Adrenal gland (tissue), 5 donors: ENCODE results near the gene LAMA1.

Source experiments
- POLR2A ChIP-seq, 2 donors: fragments of 450-650 bp; IDR thresholded peaks; one replicate each; pipeline ENCODE4 v1.6.1; 2017; ENCODE audit warnings: antibody characterized with exemption in 2 of 2, mild to moderate bottlenecking in 2 of 2, moderate library complexity in 1 of 2
- TF ChIP-seq, protein P1 (sequence below), 6 experiments: fragments of 450-650 bp in 4 of 6; fragments of 200-600 bp in 2 of 6; sonication (generic) in 1 of 6; IDR thresholded peaks; 1 replicate in 5 of 6; 2 replicates in 1 of 6; pipeline versions ENCODE4 v1.5.1 to v1.8.0; 2016 to 2021; ENCODE audit warnings: antibody characterized with exemption in 6 of 6, mild to moderate bottlenecking in 2 of 6, moderate library complexity in 1 of 6
- donor health status: DM: no; HTN: no; CAD: no.

GRCh38 chr18:7004009-7004408 lies 113.6 kb downstream of the LAMA1 start:
- TF ChIP-seq, protein P1, sequence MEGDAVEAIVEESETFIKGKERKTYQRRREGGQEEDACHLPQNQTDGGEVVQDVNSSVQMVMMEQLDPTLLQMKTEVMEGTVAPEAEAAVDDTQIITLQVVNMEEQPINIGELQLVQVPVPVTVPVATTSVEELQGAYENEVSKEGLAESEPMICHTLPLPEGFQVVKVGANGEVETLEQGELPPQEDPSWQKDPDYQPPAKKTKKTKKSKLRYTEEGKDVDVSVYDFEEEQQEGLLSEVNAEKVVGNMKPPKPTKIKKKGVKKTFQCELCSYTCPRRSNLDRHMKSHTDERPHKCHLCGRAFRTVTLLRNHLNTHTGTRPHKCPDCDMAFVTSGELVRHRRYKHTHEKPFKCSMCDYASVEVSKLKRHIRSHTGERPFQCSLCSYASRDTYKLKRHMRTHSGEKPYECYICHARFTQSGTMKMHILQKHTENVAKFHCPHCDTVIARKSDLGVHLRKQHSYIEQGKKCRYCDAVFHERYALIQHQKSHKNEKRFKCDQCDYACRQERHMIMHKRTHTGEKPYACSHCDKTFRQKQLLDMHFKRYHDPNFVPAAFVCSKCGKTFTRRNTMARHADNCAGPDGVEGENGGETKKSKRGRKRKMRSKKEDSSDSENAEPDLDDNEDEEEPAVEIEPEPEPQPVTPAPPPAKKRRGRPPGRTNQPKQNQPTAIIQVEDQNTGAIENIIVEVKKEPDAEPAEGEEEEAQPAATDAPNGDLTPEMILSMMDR (IDR thresholded peaks at IDR 0.05), result no peak
- TF ChIP-seq POLR2A (IDR thresholded peaks at IDR 0.05), result no peak
